H9 (cell line): ENCODE measurements around the gene MYBPC3. TPM values are rescaled to one million over a fixed set of nuclear protein-coding genes. Genes with fewer than 3 reads are reported as not detected.

Experiments
- DNase-seq: peaks from one replicate; pipeline ENCODE4 v3.0.0-alpha.2; 2017
- H2AFZ ChIP-seq: one replicate; pipeline ENCODE4 v1.6.1; 2013; ENCODE audit warnings: mild to moderate bottlenecking, low read length, control low read depth, moderate library complexity
- H2AK5ac ChIP-seq: 2 replicates; pipeline ENCODE4 v1.6.1; 2013; ENCODE audit warnings: low read length, control low read depth, mixed read lengths; ENCODE audit not compliant: insufficient read length
- H2BK120ac ChIP-seq: one replicate; pipeline ENCODE4 v1.6.1; 2013; ENCODE audit warnings: low read depth, mild to moderate bottlenecking, low read length, control low read depth, inconsistent platforms; ENCODE audit not compliant: poor library complexity, severe bottlenecking
- H2BK12ac ChIP-seq: 2 replicates; pipeline ENCODE4 v1.6.1; 2013; ENCODE audit warnings: low read length, control low read depth, mixed read lengths, low read depth; ENCODE audit not compliant: insufficient read length
- H2BK15ac ChIP-seq: 2 replicates; pipeline ENCODE4 v1.6.1; 2013; ENCODE audit warnings: low read depth, low read length, control low read depth
- H2BK20ac ChIP-seq: one replicate; pipeline ENCODE4 v1.6.1; 2013; ENCODE audit warnings: low read depth, mild to moderate bottlenecking, low read length, control low read depth, inconsistent platforms; ENCODE audit not compliant: poor library complexity, severe bottlenecking
- H2BK5ac ChIP-seq: 2 replicates; pipeline ENCODE4 v1.6.1; 2013; ENCODE audit warnings: low read length, control low read depth, mixed read lengths; ENCODE audit not compliant: insufficient read length
- H3K14ac ChIP-seq: 2 replicates; pipeline ENCODE4 v1.6.1; 2013; ENCODE audit warnings: low read length, control low read depth; ENCODE audit not compliant: insufficient read depth
- H3K18ac ChIP-seq: 2 replicates; pipeline ENCODE4 v1.6.1; 2013; ENCODE audit warnings: low read depth, mild to moderate bottlenecking, mixed read lengths, low read length, control low read depth; ENCODE audit not compliant: insufficient read length
- H3K23ac ChIP-seq: 2 replicates; pipeline ENCODE4 v1.6.1; 2013; ENCODE audit warnings: low read length, control low read depth, mixed read lengths, low read depth; ENCODE audit not compliant: insufficient read length
- H3K23me2 ChIP-seq: 2 replicates; pipeline ENCODE4 v1.6.1; 2013; ENCODE audit warnings: low read depth, mild to moderate bottlenecking, mixed read lengths, low read length, control low read depth; ENCODE audit not compliant: insufficient read length, poor library complexity, severe bottlenecking
- H3K27ac ChIP-seq: 2 replicates; pipeline ENCODE4 v1.5.1; 2013; ENCODE audit warnings: low read length, control low read depth, mixed read lengths, low read depth; ENCODE audit not compliant: insufficient read length
- H3K27me3 ChIP-seq: 2 replicates; pipeline ENCODE4 v1.6.1; 2013; ENCODE audit warnings: low read length, control low read depth, inconsistent platforms; ENCODE audit not compliant: insufficient read depth
- H3K4ac ChIP-seq: 2 replicates; pipeline ENCODE4 v1.6.1; 2013; ENCODE audit warnings: low read depth, mild to moderate bottlenecking, control low read depth, inconsistent platforms, low read length, moderate library complexity
- H3K4me1 ChIP-seq: 2 replicates; pipeline ENCODE4 v1.6.1; 2013; ENCODE audit warnings: low read length, control low read depth, inconsistent platforms; ENCODE audit not compliant: insufficient read depth
- H3K4me2 ChIP-seq: 2 replicates; pipeline ENCODE4 v1.6.1; 2013; ENCODE audit warnings: low read length, control low read depth, mixed read lengths; ENCODE audit not compliant: insufficient read length, insufficient read depth
- H3K56ac ChIP-seq: 2 replicates; pipeline ENCODE4 v1.6.1; 2013; ENCODE audit warnings: low read depth, mild to moderate bottlenecking, mixed read lengths, low read length, control low read depth; ENCODE audit not compliant: insufficient read length
- H3K79me1 ChIP-seq: 2 replicates; pipeline ENCODE4 v1.6.1; 2013; ENCODE audit warnings: low read depth, mild to moderate bottlenecking, moderate library complexity, low read length, control low read depth, inconsistent platforms; ENCODE audit not compliant: insufficient read depth, poor library complexity, severe bottlenecking
- H3K79me2 ChIP-seq: 2 replicates; pipeline ENCODE4 v1.6.1; 2013; ENCODE audit warnings: low read length, control low read depth, inconsistent platforms; ENCODE audit not compliant: insufficient read depth
- H3K9ac ChIP-seq: 2 replicates; pipeline ENCODE4 v1.6.1; 2013; ENCODE audit warnings: low read length, control low read depth, mixed read lengths; ENCODE audit not compliant: insufficient read length; ENCODE audit errors: extremely low read depth
- H3K9me3 ChIP-seq: one replicate; pipeline ENCODE4 v1.6.1; 2013; ENCODE audit warnings: low read depth, low read length, inconsistent platforms; ENCODE audit not compliant: control insufficient read depth
- H3T11ph ChIP-seq: one replicate; pipeline ENCODE4 v1.6.1; 2013; ENCODE audit warnings: mild to moderate bottlenecking, low read length, control low read depth, inconsistent platforms
- H4K20me1 ChIP-seq: one replicate; pipeline ENCODE4 v1.6.1; 2013; ENCODE audit not compliant: control insufficient read depth, insufficient read length, insufficient read depth
- H4K5ac ChIP-seq: 2 replicates; pipeline ENCODE4 v1.6.1; 2013; ENCODE audit warnings: low read depth, mild to moderate bottlenecking, mixed read lengths, low read length, control low read depth; ENCODE audit not compliant: insufficient read length
- H4K8ac ChIP-seq: replicated peaks from 2 replicates; pipeline ENCODE4 v1.6.1; 2013; ENCODE audit warnings: low read length, control low read depth, mixed read lengths, low read depth; ENCODE audit not compliant: insufficient read length
- H4K91ac ChIP-seq: 2 replicates; pipeline ENCODE4 v1.6.1; 2013; ENCODE audit warnings: low read depth, mild to moderate bottlenecking, moderate library complexity, mixed read lengths, low read length, control low read depth; ENCODE audit not compliant: insufficient read length
- H3K27ac Mint-ChIP-seq, 3 experiments: 2 replicates in 2 of 3; 3 replicates in 1 of 3; pipeline ENCODE4 v1.8.0; 2020 to 2021; ENCODE audit warnings: mixed read lengths in 3 of 3, mild to moderate bottlenecking in 1 of 3, moderate library complexity in 1 of 3
- H3K27me3 Mint-ChIP-seq: 2 replicates; pipeline ENCODE4 v1.8.0; 2021; ENCODE audit warnings: low read depth, mild to moderate bottlenecking, moderate library complexity, mixed read lengths
- H3K36me3 Mint-ChIP-seq, 3 experiments: 2 replicates in 2 of 3; 3 replicates in 1 of 3; pipeline ENCODE4 v1.8.0; 2020 to 2021; ENCODE audit warnings: low read depth in 3 of 3, mixed read lengths in 3 of 3; ENCODE audit not compliant: insufficient read depth in 1 of 3
- H3K4me1 Mint-ChIP-seq, 2 experiments: 2 replicates each; pipeline ENCODE4 v1.8.0; 2020; ENCODE audit warnings: mixed read lengths in 2 of 2
- H3K4me3 Mint-ChIP-seq, 2 experiments: 2 replicates in 1 of 2; 3 replicates in 1 of 2; pipeline ENCODE4 v1.8.0; 2020 to 2021; ENCODE audit warnings: mild to moderate bottlenecking in 2 of 2, mixed read lengths in 2 of 2, moderate library complexity in 1 of 2
- H3K9me3 Mint-ChIP-seq, 2 experiments: 2 replicates in 1 of 2; 3 replicates in 1 of 2; pipeline ENCODE4 v1.8.0; 2020; ENCODE audit warnings: mild to moderate bottlenecking in 2 of 2, mixed read lengths in 2 of 2, moderate library complexity in 1 of 2
- CTCF ChIP-seq: fragments of 200-600 bp; sonication (generic); conservative IDR thresholded peaks from 3 replicates; pipeline ENCODE4 v1.8.0; 2021; ENCODE audit warnings: antibody characterized with exemption, mild to moderate bottlenecking
- WGBS: extraction: QIAGEN DNeasy Blood & Tissue Kit; methylation state at CpG from one replicate; pipeline ENCODE4 v1.1.7; 2013; ENCODE audit warnings: missing lambda C conversion rate, low lambda C conversion rate, mixed read lengths; ENCODE audit not compliant: insufficient read length; ENCODE audit errors: extremely low coverage; 5-methylcytosine and 5-hydroxymethylcytosine counted together
- total RNA-seq: library from RNA; stranded (reverse); gene quantifications from 2 replicates; pipeline ENCODE4 v1.2.1, GENCODE V29; 2021

MYBPC3 gene
- total RNA-seq, 1 experiment from 2014 or later = not detected

GRCh38 chr11:47372422-47372821 lies 19.9 kb upstream of the MYBPC3 start:
- no peak overlapping the region for H3K14ac ChIP-seq
- Mint-ChIP-seq H3K27me3 (no peaks in the 10 kb centered on the region; the same call in 1 of the 2 replicates), H3K9me3 (no peaks in the 10 kb centered on the region), H3K4me1 (0 out of 4 replicates have a peak, but pooled peaks cover 0 to 2% of the 10 kb centered on the region in 2 experiments), H3K27ac (no peak overlapping the region), H3K4me3 (no peak overlapping the region), H3K36me3 (no peaks in the 10 kb centered on the region)
- no peak overlapping the region for H2BK120ac ChIP-seq
- H2BK5ac ChIP-seq = no peak overlapping the region
- H3K4me1 ChIP-seq = no peaks in the 10 kb centered on the region
- no peak overlapping the region for H3K18ac ChIP-seq
- DNase-seq = no peak
- H4K8ac ChIP-seq = no peak overlapping the region
- H3K4me2 ChIP-seq = no peak overlapping the region
- H2BK20ac ChIP-seq = no peak overlapping the region
- H3K79me2 ChIP-seq = no peaks in the 10 kb centered on the region
- no peaks in the 10 kb centered on the region for H3K23me2 ChIP-seq
- H2BK15ac ChIP-seq = no peak overlapping the region
- WGBS = no CpG with 5 or more reads among the region's 7 CpGs
- H2AFZ ChIP-seq = no peak overlapping the region
- no peak overlapping the region for H4K5ac ChIP-seq
- no peaks in the 10 kb centered on the region for H4K20me1 ChIP-seq
- no peak overlapping the region for H3K56ac ChIP-seq
- no peak overlapping the region for H2AK5ac ChIP-seq
- H2BK12ac ChIP-seq = no peak overlapping the region
- H3K27ac ChIP-seq = no peak overlapping the region
- H3K9ac ChIP-seq = no peak overlapping the region
- H3K79me1 ChIP-seq = no peaks in the 10 kb centered on the region
- TF ChIP-seq CTCF = no peak
- no peaks in the 10 kb centered on the region for H3K27me3 ChIP-seq
- no peak overlapping the region for H3T11ph ChIP-seq
- H3K23ac ChIP-seq = no peak overlapping the region
- no peaks in the 10 kb centered on the region for H3K9me3 ChIP-seq
- H4K91ac ChIP-seq = no peak overlapping the region
- no peak overlapping the region for H3K4ac ChIP-seq
